HG03025 (cell line): ENCODE results near the gene YJEFN3.

Experiments used
- ATAC-seq: cut with Tn5 transposase; IDR thresholded peaks from one replicate; pipeline ENCODE4 v1.9.1; 2021; ENCODE audit warnings: mild to moderate bottlenecking, moderate library complexity; ENCODE audit not compliant: unreplicated experiment, low FRiP score

Gene YJEFN3

DNA sequence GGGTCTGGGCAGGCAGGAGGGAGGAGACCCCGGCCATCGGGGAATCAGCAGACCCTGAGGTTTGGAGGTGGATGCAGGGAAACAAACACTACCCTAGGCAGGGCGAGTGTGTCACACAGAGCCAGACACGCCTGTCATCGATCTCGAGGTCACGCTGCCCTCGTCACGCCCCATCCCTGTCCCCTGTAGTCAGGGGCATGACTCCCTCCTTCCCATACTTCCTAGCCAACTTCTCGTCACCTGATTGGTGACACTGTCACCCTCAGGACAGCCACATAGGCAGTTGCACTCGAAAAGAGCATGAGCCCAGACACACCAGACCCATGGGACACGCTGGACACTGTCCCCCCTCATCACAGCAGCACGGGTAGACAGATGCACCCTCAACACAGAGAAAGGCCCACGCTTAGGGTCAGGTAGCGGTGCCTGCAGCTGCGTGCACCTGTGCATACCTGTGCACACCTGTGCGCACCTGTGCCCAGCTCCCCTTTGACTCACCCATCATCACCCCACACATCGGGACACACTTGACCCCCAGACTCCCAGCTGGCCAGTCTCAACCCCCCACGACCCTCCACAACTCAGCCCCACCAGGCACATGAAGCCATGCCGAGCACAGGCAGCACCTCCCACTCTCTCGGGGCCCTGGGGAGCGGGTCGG lies 21.2 kb downstream of the YJEFN3 start:
- ATAC-seq = no peak

DNA sequence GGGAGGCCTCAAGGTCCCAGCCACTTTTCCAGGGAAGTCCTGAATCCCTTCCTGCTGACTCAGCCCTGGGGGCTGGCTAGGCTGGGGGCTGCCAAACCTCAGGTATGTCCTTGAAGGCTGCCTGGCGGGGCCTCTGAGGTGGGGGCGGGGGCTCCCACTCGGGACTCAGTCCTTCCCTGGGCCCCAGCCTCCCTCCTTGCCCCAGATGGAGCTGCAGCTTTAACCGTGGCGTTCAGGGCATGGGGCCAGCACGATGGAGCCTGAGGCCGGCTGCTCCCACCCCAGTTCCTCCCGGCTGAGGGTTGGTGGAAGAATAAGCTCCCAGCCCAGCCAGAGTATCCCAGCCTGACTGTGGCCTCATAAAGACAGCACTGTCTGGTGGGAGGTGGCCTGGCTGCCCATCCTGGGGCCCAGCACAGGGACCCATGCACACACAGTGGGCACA lies 21.8 kb downstream of the YJEFN3 start:
- ATAC-seq = no peak

DNA sequence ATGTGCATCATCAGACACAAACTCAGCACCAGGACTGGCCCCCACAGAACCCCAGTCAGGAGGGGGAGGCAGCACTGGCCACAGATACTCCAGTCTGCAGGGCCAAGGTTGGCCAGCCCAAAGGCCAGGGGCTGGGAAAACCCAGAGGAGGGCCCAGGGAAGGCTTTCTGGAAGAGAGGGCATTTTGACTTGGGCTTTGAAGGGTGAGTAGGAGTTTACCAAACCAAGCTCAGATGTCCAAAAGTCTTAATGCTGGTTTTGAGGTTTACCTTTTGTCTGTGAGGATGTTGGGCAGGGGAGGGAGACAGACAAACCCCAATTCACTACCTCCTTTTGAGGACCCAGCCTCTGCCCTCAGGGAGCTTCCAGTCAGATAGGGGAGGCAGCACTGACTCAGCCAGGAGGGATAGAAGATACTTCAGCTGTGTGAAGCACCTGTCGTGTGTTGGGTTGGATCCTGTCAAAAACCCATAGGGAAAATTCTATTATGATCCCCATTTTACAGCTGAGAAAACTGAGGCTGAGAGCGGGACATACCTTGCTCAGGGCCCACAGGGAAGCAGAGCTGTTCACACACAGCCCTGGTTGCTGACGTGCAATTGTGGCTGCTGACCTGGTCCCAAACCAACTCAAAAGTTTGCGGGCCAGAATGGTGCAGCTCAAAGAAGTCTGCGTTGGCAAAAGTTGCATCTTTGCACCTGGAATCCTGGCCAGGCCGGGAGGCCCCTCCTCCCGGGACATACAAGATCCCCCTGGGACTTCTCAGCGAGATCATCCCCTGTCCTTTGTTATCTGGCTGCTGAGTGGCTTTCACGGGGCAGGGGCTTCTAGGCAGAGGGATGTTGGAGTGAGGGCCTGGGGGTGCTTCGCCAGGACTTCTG lies 22.5 kb downstream of the YJEFN3 start:
- ATAC-seq = no peak

DNA sequence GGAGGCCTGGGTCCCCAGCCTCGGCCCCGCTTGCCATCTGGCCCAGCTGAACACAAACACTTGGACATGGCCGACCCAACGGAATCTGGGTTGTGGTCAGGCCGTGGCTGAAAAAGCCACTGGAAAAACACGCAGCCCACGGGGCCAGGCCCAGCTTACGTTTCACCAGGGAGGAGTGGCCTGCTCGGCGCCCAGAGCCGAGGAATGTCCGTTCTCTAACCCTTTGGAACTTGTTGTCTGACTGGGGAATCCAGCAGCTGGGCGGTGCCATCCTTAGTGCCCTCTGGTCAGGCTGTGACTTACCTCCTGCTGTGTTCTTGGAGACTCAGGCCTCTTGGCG lies 23.1 kb downstream of the YJEFN3 start:
- no peak for ATAC-seq

DNA sequence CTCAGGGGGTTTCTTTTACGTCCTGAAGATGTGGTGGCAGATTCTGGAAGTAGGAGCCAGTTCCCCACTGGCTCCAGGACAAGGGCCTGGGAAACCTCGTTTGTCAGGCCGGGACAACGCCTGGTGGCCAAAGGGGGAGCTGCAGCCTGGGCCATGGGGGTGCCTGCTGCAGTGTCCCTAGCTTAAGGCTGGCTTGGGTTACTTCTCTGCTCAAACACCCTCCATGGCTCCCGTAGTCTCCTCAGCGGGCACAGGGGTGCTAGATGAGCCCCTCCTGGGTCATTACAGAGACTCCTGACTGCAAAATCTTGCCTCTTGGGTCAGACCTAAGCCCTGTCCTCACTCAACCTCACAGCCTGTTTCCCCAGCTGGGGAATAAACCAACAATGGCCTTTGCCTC lies 24.1 kb downstream of the YJEFN3 start:
- ATAC-seq = no peak

DNA sequence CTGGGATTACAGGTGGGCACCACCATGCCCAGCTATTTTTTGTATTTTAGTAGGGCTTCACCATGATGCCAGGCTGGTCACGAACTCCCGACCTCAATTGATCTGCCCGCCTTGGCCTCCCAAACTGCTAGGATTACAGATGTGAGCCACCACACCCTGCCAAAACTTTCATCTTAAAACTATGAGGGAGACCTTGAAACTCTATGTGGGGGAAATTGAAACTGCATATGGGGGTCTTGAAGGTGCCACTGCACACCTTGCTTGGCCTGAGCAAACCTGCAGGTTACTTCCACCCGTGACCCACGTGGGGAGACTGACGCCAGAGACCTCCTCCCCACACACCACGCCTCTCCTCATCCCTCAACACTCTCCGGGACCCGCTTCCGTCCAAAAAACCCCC lies 25.0 kb downstream of the YJEFN3 start:
- no peak for ATAC-seq

DNA sequence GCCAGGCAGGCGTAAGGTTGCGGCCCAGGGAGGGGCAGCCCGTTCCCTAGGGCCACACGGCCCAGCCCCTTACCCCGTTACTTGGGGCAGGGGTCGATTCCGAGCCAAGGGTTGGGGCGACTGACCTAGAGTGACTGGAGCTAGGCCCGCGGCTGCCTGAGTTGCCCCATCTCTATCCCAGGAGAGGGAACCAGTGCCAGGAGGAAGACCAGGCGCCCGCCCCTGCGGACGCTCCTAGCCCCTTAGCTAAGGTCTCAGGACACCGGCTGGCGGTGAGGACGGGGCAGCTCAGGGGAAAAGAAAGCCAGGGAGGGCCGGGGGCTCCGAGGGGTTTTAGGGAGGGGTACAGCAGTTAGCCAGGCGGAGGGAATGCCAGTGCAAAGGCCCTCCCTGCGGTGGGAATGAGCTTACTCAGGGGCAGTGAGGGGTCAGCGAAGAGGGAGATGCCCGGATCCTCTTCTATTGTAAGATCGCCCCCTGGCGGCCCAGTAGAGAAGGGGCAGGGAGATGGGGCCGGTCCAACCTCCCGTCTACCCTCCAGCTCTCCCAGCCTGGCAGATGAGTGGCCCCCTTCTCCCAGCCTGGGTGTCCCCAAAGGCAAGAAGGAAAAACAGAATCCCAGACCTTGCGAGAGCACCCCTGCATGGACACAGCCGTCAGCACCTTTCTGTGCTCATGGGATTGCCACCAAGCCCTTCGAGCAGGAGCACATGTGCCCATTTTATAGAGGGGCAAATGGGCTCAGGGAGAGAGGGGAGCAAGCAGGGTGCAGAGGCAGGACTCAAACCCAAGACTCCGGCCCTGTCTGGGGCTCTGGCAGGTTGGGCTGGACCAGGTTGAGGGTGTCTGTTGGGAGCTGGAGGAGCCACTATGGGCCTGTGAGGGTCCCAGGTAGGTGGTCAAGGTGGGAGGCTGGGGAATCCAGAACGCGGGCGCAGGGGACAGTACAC lies 25.6 kb downstream of the YJEFN3 start:
- ATAC-seq = no peak

DNA sequence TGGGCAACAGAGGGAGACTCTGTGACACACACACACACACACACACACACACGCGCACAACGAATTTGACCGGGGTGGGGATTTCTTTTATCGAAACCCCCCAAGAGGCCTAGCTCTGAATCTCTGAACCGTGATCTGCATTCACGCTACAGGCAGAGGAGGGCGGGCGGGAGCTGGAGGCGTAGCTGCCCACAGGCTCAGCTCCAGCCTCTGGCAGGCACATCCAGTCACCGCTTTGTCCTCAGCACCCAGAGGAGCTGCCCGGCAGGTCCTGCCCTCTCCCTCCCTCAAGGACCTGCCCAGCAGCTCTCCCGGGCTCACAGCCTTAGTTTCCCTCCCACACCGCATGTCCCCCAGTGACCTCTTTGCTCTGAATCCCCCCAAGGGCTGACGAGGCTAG lies 29.3 kb downstream of the YJEFN3 start:
- ATAC-seq = no peak

DNA sequence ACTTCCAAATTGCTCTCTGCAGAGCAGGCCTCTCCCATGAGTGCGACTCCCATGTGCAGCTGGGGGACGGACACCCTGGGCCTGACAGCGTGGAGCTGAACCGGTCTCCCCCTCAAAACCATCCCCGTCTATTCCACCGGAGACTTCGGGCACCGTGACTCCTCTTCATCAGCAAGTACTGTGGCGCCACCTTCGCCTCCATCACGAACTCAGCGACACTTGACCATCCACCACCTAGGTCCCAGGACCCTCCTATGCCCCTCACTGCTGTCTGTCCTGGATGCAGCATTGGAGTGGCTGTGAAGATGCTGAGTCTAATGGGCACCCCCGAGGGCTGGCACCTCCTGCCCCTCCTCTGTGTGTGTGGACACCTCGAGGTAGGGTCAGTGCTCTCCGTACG lies 29.9 kb downstream of the YJEFN3 start:
- no peak for ATAC-seq

DNA sequence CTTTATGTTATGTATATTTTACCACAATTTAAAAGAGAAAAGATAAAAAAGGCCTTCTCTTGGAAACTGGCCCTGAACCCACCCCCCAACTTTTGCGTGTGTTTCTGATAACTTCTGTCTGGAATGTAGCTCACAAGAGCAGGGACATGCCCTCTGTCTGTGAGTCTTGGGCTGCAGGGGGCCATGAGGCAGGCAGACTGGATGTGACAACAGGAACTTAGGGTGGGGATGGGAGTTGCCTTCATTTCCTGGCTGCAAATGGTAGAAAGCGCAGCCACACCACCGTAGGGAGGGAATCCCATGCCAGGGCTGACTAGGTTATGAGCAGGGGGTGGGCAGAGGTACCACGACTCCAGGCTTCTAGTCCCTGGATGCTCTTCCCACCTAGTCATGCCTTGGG lies 31.2 kb downstream of the YJEFN3 start:
- no peak for ATAC-seq

DNA sequence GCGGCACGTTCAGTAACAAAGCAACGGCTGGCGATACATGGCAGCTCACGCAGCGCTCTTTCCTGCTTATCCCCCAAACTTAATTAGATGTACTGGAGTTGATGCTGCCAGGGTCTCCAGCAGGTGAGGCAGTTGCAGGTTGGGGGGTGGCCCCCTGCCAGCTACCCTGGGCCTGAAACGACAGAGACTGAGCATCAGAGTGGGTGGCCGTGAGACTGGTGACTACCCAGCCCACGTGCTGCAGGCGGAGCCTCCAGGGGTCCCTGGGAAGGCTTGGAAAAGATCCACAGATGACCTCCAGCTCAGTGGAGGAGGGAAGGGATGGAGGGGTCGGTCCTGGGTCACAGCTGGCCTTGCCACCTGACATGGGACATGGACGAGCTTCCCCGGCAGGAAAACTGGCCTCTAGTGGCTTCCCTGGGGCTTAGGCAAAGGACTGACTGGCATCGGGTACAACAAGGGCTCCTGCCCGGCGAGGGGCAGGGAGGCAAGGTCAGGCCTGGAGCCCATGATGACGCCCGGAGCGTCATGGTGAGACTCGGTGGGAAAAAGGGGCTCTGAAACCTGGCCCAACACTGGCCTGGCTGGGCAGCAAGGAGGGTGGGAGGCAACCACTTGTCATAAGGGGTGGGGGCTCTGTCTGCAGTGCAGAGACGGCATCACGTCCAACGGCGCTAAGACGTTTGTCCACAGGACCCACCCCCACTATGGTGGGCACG lies 33.4 kb downstream of the YJEFN3 start:
- ATAC-seq = no peak

DNA sequence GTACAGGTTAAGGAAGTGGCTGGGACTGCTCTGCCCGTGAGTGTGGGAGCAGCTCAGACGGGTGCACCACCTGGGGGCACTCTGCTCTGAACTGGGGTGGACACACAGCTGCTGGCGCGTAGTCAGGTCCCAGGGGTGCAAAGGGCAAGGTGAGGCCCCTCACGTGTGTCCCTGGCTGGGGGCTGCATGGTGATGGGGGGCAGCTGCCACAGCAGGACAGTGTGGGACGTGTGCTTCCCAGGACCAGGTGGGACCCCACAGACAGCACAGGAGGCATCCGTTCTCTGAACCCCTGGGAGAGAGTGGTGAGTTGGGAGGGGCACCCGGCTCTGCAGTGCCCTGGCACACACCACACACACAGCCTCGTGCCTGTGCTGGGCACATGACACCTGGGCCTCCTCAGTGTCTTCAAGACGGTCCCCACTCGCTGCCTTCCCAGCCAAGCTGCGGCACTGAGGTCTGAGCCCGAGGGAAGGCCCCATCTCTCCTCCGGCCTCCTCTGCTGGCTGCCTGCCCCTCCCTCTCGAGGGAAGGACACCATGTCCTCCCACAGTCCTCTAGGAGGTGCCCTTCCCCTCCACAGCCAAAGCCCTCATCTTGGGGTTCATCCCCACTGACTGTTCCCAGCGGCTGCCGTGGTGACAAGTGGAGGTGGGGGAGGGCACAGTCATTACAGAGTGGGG lies 34.1 kb downstream of the YJEFN3 start:
- no peak for ATAC-seq

DNA sequence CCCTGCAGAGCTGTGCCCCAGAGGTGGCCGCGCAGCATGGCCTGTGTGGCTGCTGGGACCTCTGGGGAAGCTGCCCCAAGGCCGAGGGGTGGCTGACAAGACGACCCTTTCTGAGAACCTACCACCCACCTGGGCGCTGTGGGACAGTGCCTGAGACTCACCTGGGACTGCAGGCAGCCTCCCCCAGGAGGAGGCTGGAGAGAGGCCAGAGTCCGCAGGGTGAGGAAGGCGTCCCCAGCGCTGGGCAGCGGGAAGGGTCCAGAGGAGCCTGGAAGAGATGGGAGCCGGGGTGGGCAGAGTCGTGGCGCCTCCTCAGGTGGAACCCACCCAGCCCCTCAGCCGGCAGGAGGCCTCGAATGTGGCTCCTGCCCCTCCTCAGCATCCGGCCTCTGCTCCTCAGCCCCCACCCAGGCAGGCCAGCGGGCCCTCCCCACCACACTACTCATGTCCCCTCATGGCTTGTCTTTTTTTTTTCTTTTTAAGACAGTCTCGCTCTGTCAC lies 34.7 kb downstream of the YJEFN3 start:
- ATAC-seq = no peak

DNA sequence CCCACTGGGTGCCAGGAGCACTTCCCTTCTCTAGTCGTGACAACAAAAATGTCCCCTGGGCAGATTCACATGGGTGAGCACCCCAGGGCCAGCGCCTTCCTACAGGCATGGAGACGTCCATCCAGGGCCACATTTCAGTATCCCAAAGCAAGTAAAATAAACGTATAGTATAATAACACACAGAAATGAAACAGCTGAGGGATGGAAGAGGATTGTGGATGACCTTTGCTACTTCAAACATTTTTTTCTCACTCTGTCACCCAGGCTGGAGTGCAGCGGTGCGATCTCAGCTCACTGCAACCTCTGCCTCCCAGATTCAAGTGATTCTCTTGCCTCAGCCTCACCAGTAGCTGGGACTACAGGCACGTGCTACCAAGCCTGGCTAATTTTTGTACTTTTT lies 37.6 kb downstream of the YJEFN3 start:
- no peak for ATAC-seq

DNA sequence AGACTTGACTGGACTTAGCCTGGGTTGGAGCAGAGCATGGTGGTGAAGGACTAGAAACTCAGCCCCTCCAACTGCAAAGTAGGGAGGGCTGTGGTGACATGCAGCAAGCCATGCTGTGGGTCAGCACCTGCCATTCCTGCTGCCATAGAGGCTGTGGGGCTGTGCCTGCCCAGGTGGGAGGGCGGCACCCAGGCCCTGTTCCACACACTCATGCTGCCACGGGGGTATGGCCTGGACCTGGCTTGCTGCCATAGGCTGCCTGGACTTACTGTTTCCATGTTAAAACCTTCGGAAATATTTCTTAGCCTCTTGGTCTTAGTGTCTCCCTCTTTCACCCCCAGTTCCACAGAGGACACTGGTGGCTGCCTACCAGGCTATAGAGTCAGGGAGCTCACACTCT lies 38.7 kb downstream of the YJEFN3 start:
- no peak for ATAC-seq

DNA sequence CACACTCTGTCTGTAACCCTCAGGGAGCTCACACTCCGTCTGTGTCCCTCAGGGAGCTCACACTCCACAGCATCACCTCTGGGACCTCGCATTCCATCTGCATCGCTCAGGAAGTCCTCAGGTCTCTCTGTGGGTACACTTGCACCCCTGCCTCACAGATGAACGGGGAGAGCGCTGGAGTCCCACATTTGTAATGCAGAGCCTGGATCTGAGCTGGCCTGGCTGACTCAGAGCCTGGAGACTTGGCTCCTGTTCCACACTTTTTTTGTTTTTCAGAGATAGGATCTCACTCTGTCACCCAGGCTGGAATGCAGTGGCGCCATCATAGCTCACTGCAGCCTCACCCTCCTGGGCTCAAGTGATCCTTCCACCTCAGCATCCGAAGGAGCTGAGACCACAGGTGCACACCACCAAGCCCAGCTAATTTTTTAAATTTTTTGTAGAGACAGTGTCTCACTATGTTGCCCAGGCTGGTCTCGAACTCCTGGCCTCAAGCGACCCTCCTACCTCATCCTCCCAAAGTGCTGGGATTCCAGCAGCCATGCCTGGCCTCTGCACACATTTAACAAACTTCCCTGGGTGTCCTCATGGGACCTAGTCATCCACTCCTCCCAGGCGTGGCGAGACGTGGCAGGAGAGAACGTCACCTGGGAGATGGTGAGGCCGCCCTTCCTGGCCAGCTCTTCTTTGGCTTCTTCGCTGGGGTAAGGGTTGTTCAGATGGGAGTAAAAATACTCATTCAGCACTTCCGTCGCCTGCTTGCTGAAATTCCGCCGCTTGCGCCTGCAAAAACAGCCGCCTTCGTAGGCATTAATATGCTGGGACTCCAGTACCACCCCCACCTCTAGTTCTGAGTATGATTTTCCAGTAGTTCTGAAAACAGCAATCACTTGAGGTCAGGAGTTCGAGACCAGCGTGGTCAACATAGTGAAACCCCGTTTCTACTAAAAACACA lies 40.4 kb downstream of the YJEFN3 start:
- no peak for ATAC-seq

DNA sequence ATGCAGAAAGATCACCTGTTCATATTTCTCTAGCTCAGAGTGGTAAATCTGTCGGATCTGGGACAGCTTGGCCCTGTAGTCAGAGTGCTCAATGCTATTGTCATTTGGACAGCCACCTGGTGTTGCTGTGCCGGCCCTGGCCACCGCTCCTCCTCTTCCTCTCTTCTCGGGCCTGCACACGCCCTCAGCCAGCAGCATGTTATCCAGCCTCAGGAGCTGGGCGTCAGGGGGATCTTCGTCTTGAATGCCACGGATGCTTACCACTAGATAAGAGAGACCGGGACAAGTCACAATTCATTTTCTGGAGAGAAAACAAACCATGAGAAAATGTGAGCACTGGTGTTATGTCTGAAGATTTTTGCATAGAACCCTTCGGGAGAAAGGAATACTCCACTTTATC lies 41.9 kb downstream of the YJEFN3 start:
- ATAC-seq = no peak

DNA sequence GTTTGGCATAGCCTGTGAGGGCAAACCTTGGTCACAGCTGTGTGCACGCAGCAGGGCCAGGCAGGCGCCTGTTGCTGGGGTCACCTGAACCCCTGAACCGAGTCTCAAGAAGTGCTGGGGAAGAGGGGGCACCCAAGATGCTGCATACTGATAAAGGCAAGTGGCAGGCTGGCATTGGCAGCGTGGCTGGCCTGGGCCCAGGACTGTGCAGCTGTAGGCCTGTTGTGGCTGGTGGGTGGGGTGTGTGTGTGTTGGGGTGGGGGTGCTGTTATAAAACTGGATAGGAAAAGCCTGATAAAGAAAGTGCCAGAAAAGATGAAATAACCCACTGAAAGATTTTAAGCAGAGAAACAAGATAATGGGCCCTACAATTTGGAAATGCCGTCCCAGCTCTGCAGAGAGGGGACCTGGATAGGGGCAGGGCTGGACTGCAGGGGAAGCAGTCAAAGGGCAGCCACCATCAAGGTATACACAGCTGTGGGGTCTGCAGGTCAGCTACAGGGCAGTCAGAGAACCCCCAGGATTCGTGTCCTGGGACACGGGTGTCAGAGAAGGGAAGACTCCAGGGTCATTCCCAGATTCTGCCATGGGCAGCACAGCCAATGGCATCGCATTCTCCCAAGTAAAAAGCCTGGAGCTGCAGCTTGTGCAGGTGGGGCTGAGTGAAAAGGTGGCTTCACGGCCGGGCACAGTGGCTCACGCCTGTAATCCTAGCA lies 42.5 kb downstream of the YJEFN3 start:
- no peak for ATAC-seq
